ENCODE data around the gene PARD3B.

DNA sequence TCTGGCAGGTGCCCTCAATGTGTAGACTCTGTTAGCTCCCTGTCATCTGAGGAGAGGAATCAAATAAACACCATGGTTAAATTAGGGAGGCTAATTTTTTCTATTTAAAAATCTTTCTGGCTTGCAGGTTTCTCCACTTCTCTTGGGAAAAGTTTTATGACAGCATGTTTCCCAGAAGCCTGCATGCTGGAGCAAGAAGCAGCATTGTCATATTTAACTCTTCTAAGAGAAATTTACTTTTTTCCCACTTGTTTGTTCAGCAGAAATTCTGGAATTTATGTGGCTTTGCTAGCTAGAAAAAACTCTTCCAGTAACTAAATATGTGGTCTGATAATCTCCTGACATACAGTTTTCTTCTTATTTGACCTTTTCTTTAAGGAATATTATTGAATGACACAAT, 230.5 kb downstream of the PARD3B start:
- TF ChIP-seq, protein P1, sequence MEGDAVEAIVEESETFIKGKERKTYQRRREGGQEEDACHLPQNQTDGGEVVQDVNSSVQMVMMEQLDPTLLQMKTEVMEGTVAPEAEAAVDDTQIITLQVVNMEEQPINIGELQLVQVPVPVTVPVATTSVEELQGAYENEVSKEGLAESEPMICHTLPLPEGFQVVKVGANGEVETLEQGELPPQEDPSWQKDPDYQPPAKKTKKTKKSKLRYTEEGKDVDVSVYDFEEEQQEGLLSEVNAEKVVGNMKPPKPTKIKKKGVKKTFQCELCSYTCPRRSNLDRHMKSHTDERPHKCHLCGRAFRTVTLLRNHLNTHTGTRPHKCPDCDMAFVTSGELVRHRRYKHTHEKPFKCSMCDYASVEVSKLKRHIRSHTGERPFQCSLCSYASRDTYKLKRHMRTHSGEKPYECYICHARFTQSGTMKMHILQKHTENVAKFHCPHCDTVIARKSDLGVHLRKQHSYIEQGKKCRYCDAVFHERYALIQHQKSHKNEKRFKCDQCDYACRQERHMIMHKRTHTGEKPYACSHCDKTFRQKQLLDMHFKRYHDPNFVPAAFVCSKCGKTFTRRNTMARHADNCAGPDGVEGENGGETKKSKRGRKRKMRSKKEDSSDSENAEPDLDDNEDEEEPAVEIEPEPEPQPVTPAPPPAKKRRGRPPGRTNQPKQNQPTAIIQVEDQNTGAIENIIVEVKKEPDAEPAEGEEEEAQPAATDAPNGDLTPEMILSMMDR (IDR thresholded peaks at IDR 0.05): no peak
- TF ChIP-seq POLR2A (IDR thresholded peaks at IDR 0.05): no peak
